SK-N-MC (cell line): ENCODE data around the gene FOXD1.

Experiments
- EZH2 ChIP-seq: fragments of 200-600 bp; sonication (generic); IDR thresholded peaks from one replicate; pipeline ENCODE4 v1.6.1; 2017; ENCODE audit warnings: antibody characterized with exemption
- POLR2AphosphoS5 ChIP-seq: IDR thresholded peaks from 2 replicates; pipeline ENCODE4 v1.6.1; 2012; ENCODE audit warnings: mild to moderate bottlenecking, low read depth, low read length, borderline replicate concordance

DNA sequence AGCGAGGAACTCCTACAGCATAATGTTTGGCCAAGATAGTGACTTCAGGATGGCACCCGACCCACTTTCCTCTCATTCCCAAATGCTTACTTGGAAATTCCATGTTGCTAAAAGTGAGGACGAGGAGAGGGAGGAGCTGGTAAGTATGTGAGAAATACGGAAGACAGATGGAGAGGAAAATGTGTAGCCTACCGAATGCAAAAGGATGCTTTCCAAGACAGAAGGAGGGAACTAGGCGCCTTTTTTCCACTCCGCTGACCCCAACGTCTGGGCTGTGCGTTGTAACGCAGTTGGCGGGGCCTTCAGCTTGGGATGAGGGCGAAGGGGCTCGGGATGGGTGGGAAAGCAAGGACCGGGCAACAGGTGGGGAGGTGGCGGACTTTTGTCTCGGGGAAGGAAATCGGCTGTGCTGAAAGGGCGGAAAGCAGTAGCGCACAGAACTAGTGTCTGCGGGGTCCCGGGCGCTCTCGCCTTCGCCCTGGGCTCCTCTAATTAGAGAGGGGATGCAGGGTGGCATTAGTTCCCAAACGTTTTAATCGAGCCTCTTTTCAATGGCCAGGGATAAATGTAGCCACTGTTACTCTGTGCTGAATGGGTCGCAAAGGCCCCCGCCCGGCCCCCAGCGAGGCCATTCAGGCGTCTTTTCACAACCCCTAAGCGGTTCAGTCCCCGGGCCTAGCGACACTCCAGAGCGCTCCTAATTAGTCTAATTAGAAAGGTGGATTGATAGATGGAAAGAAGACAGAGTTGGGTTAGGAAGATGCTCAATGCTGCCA is 12.6 kb downstream of the FOXD1 start:
- TF ChIP-seq POLR2AphosphoS5 = no peak
- no peak for TF ChIP-seq EZH2
